Stomach (tissue), 4 donors: ENCODE results near the gene NCAN.

ENCODE experiments used
- POLR2A ChIP-seq, 4 donors: fragments of 450-650 bp; IDR thresholded peaks; one replicate each; pipeline ENCODE4 v1.6.1; 2016; ENCODE audit warnings: antibody characterized with exemption in 4 of 4, control low read depth in 2 of 4, mild to moderate bottlenecking in 1 of 4, moderate library complexity in 1 of 4
- TF ChIP-seq, protein P1 (sequence below), 7 experiments: fragments of 450-650 bp in 4 of 7; fragments of 200-600 bp in 3 of 7; sonication (generic) in 3 of 7; IDR thresholded peaks; one replicate each; pipeline ENCODE4 v1.5.1; 2016 to 2019; ENCODE audit warnings: antibody characterized with exemption in 7 of 7, control low read depth in 2 of 7, mild to moderate bottlenecking in 1 of 7

DNA sequence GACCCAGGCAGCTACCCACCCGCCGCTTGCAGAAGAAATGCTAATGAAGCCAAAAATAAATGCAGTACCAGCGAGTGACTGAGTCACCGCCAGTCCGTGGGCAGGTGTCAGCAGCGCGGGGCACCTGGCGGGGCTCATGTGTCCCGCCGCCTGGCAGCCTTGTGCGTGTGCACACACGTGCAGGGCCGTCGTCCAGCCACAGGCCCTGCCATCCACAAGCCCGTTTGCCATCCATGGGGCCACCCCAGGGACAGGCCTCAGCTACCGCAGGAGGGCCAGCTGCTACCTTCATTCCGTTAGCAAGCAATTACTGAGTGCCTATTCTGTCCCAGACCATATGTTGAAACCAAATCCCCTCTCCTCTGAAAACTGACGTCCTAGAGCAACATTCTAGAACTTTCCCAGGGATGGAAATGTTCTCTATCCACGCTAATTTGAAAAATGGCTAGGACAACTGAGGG lies 20.5 kb downstream of the NCAN start:
- TF ChIP-seq, protein P1, sequence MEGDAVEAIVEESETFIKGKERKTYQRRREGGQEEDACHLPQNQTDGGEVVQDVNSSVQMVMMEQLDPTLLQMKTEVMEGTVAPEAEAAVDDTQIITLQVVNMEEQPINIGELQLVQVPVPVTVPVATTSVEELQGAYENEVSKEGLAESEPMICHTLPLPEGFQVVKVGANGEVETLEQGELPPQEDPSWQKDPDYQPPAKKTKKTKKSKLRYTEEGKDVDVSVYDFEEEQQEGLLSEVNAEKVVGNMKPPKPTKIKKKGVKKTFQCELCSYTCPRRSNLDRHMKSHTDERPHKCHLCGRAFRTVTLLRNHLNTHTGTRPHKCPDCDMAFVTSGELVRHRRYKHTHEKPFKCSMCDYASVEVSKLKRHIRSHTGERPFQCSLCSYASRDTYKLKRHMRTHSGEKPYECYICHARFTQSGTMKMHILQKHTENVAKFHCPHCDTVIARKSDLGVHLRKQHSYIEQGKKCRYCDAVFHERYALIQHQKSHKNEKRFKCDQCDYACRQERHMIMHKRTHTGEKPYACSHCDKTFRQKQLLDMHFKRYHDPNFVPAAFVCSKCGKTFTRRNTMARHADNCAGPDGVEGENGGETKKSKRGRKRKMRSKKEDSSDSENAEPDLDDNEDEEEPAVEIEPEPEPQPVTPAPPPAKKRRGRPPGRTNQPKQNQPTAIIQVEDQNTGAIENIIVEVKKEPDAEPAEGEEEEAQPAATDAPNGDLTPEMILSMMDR (IDR thresholded peaks at IDR 0.05) = no peak
- TF ChIP-seq POLR2A (IDR thresholded peaks at IDR 0.05) = no peak
